NT2/D1 (cell line): Measurements from ENCODE around the gene COA8.

Experiments used
- SUZ12 ChIP-seq: IDR thresholded peaks from 2 replicates; pipeline ENCODE4 v1.6.1; 2011; ENCODE audit not compliant: insufficient read length, insufficient read depth; ENCODE audit errors: extremely low read depth
- YY1 ChIP-seq: IDR thresholded peaks from 2 replicates; pipeline ENCODE4 v1.6.1; 2011; ENCODE audit not compliant: insufficient read length, insufficient read depth
- ZNF274 ChIP-seq: IDR thresholded peaks from 2 replicates; pipeline ENCODE4 v1.6.1; 2011; ENCODE audit warnings: mild to moderate bottlenecking, low read depth, low read length

DNA sequence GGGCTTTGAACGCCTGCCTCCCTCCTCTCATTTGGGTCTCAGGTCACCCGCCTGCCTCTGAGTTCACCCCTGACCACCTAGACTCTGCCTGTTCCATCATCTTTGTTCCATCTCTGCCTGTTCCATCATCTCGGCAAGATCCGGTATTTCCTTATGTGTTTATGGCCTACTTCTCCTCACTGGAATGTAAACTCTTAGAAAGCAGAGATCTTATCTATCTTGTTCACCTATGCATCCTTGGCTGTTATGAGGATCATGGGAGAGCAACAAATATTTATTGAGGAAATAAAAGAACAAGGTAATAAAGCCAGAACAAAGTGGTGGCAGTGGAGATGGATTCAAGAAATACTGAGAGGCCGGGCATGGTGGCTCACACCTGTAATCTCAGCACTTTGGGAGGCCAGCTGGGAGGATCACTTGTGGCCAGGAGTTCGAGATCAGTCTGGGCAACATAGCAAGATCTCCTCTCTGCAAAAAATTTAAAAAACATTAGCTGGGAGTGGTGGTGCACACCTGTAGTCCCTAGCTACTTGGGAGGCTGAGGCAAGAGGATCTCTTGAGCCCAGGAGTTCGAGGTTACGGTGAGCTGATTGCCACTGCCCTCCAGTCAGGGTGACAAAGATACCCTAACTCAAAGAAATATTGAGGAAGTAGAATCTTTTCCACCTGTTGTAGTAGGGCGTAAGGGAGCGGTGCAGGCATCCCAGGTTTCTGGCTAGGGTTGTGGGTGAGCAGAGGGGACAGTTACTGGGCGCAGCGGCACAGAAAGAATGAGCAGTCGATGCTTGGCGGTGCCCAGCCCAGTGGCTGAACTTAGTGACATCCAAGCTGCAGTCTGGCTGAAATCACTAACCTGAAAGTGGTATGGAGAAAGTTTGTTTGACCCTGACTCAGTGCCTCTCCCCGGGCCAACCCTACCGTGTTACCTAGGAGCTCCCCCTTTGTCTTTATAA, 64.6 kb downstream of the COA8 start:
- TF ChIP-seq YY1: no peak
- no peak for TF ChIP-seq ZNF274
- TF ChIP-seq SUZ12: no peak
